ENCODE data around the gene SELENOM.
"Not testable (repeated sequence)": the region's sequence is repeated elsewhere in the genome, so short reads cannot be mapped to it uniquely, and the experiment has no call there.

Gene SELENOM

DNA sequence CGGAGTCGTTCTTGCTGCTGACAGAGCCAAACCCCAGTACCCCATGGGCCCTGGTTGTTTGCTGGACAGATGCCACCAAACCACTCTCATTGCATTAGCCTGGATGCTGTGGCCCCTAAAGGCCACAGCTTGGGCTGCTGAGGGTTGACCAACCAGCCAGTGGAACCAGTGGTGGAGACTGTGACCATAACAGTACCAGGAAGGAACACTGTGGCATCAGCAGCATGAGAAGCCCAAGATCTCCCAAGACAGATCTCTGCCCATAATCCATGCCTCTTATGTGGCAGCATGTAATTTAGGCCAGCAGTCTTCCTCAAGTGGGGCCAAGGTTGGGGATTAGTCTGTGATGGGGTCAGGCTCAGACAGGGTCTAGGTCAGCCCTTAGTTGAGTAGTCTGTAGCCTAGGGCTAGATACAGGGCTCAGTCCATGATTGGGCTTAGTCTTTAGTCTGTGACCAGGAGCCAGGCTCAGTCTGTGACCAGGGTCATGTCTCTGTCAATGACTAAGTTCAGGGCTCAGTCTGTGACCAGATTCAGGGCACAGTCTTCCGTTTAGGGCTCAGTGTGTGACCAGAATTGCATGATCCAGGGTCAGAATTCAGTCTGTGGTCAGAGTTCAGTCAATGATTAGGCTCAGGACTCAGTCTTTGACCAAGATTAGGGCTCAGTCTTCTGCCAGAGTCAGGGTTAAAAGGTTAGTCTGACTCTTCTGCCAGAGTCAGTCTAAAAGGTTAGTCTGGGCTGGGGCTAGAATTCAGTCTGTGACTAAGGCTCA, 10.9 kb upstream of the SELENOM start:
- no peak overlapping the region for H2AFZ ChIP-seq
- no peak overlapping the region for H3K4me2 ChIP-seq (ENCODE audit: low read length)
- no peaks in the 10 kb centered on the region for H3K27me3 ChIP-seq (ENCODE audit: control insufficient read depth, insufficient read depth, low read length)
- H3K4me1 ChIP-seq = peaks cover 16% of the 10 kb centered on the region
- H3K9ac ChIP-seq = no peak overlapping the region
- no peak overlapping the region for H3K27ac ChIP-seq
- H3K79me2 ChIP-seq = peaks cover under 1% of the 10 kb centered on the region
- H3K9me3 ChIP-seq (ENCODE audit: control insufficient read depth, low read length) = no peaks in the 10 kb centered on the region
- H3K4me3 ChIP-seq (ENCODE audit: low read depth, low read length) = no peak overlapping the region
- no peaks in the 10 kb centered on the region for H3K36me3 ChIP-seq (ENCODE audit: control insufficient read depth, insufficient read depth, low read length)
- TF ChIP-seq, protein P1, sequence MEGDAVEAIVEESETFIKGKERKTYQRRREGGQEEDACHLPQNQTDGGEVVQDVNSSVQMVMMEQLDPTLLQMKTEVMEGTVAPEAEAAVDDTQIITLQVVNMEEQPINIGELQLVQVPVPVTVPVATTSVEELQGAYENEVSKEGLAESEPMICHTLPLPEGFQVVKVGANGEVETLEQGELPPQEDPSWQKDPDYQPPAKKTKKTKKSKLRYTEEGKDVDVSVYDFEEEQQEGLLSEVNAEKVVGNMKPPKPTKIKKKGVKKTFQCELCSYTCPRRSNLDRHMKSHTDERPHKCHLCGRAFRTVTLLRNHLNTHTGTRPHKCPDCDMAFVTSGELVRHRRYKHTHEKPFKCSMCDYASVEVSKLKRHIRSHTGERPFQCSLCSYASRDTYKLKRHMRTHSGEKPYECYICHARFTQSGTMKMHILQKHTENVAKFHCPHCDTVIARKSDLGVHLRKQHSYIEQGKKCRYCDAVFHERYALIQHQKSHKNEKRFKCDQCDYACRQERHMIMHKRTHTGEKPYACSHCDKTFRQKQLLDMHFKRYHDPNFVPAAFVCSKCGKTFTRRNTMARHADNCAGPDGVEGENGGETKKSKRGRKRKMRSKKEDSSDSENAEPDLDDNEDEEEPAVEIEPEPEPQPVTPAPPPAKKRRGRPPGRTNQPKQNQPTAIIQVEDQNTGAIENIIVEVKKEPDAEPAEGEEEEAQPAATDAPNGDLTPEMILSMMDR (IDR thresholded peaks at IDR 0.05) = no peak

DNA sequence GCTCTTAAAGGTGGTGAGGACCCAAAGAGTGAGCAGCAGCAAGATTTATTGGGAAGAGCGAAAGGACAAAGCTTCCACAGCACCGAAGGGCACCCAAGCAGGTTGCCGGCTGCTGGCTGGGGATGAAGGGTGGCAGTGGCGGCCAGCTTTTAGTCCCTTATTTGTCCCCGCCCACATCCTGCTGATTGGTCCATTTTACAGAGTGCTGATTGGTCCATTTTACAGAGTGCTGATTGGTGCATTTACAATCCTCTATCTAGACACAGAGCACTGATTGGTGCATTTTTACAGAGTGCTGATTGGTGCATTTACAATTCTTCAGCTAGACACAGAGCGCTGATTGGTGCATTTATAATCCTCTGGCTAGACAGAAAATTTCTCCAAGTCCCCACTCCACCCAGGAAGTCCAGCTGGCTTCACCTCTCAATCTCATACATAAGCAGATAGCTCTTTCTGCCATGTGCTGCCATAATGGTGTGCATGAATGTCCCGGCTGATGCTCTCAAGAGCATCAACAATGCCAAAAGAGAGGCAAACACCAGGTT, 5.3 kb upstream of the SELENOM start:
- not testable (repeated sequence) for H3K79me2 ChIP-seq; H3K9ac ChIP-seq; H2AFZ ChIP-seq; H3K27ac ChIP-seq; H3K4me2 ChIP-seq (ENCODE audit: low read length); H3K36me3 ChIP-seq (ENCODE audit: control insufficient read depth, insufficient read depth, low read length); H3K27me3 ChIP-seq (ENCODE audit: control insufficient read depth, insufficient read depth, low read length); H3K9me3 ChIP-seq (ENCODE audit: control insufficient read depth, low read length); H3K4me1 ChIP-seq; H3K4me3 ChIP-seq (ENCODE audit: low read depth, low read length)

DNA sequence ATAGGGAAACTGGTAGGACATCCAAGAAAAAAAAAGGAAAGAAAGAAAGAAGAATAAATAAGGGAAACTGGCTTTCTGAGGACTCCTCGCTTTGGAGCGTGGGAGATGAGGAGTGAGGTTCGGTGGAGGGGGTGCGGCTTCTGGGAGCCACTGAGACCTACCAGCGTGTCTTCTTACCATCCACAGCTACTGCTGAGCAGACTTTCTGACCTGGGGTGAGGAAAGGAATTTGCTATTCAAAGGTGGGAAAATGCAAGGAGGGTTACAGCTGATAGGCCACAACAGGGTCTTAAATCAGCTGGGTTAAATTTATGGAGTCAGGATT, 488 bp upstream of the SELENOM start:
- Histone ChIP-seq H3K9ac (no peak overlapping the region), H3K4me1 (no peaks in the 10 kb centered on the region)

DNA sequence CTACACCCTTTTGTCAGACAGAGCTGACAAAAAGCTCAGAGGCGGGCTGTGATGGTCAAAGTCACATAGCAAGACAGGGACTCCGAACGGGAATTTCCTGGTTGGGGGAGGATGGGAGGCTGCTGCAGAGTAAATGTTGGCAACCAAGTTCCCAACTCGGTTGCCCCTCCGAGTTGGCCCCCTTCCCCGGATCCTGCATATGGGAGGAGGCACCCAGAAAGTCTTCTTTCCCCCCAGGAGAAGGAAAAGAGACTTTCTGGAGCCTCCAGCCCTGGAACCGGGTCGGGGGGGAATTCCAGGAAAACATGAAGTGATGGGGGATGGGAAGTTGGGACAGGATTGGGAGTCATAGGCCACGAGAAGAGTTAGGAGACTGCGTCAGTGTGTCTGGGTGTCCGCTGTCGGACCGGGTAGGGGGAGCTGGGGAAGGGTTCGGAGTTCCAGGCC, 614 bp downstream of the SELENOM start:
- H3K9ac ChIP-seq = peak overlapping the region; percentile 97
- peaks cover 2% of the 10 kb centered on the region for H3K79me2 ChIP-seq
- no peaks in the 10 kb centered on the region for H3K9me3 ChIP-seq (ENCODE audit: control insufficient read depth, low read length)
- no peaks in the 10 kb centered on the region for H3K36me3 ChIP-seq (ENCODE audit: control insufficient read depth, insufficient read depth, low read length)
- H3K27ac ChIP-seq = peak overlapping the region; percentile 95
- peak overlapping the region; percentile 73 for H2AFZ ChIP-seq
- H3K4me1 ChIP-seq = peaks cover 5% of the 10 kb centered on the region
- H3K4me3 ChIP-seq (ENCODE audit: low read depth, low read length) = peak overlapping the region; percentile 99
- H3K27me3 ChIP-seq (ENCODE audit: control insufficient read depth, insufficient read depth, low read length) = no peaks in the 10 kb centered on the region
- H3K4me2 ChIP-seq (ENCODE audit: low read length) = peak overlapping the region; percentile 90
- TF ChIP-seq, protein P1 (IDR thresholded peaks at IDR 0.05) = no peak

More for the DNA sequence above, 488 bp upstream of the SELENOM start:
- no peaks in the 10 kb centered on the region for H3K27me3 ChIP-seq (ENCODE audit: control insufficient read depth, insufficient read depth, low read length)
- H3K27ac ChIP-seq = peak overlapping the region; percentile 86
- H3K79me2 ChIP-seq = peaks cover 2% of the 10 kb centered on the region
- H3K4me2 ChIP-seq (ENCODE audit: low read length) = peak overlapping the region; percentile 63
- no peaks in the 10 kb centered on the region for H3K36me3 ChIP-seq (ENCODE audit: control insufficient read depth, insufficient read depth, low read length)
- no peaks in the 10 kb centered on the region for H3K9me3 ChIP-seq (ENCODE audit: control insufficient read depth, low read length)
- peak overlapping the region; percentile 81 for H2AFZ ChIP-seq
- TF ChIP-seq, protein P1 (IDR thresholded peaks at IDR 0.05) = no peak
- peak overlapping the region; percentile 99 for H3K4me3 ChIP-seq (ENCODE audit: low read depth, low read length)

DNA sequence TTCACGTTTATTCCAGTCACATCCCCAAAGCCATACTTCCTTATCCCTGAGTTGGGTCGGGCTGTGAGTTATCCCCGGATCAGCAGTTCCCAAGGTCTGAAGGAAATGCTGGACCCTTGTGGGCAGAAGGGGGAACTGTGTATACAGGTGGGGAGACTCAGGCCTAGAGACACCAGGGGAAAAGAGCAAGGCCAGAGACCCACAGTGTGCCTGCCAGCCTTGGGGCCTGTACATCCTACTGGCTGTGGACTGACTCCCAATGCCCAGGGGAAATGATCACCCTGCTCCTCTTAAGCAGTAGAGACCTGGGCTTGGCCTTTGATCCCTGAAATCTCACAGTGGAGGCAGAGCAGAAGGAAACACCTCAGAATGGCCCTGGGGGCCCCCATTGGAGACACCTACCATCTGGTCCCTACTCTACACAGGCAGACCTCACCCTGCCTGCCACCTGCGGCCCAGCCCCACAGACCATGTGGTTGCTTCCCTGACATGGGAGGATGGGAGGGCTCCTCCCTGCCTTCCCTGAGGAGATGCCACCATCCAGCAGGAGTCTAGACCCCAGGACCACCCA, 1.3 kb downstream of the SELENOM start:
- Histone ChIP-seq H3K4me2 (ENCODE audit: low read length) (peak overlapping the region; percentile 90), H2AFZ (no peak overlapping the region), H3K36me3 (ENCODE audit: control insufficient read depth, insufficient read depth, low read length) (no peaks in the 10 kb centered on the region), H3K4me1 (peaks cover 6% of the 10 kb centered on the region), H3K9me3 (ENCODE audit: control insufficient read depth, low read length) (no peaks in the 10 kb centered on the region), H3K27ac (peak overlapping the region; percentile 95), H3K79me2 (peaks cover 2% of the 10 kb centered on the region), H3K9ac (no peak overlapping the region), H3K27me3 (ENCODE audit: control insufficient read depth, insufficient read depth, low read length) (no peaks in the 10 kb centered on the region), H3K4me3 (ENCODE audit: low read depth, low read length) (peak overlapping the region; percentile 99)
- TF ChIP-seq, protein P1 (IDR thresholded peaks at IDR 0.05) = no peak

All from parathyroid adenoma (tissue), 2 donors.